Nephron (organoid): Measurements from ENCODE around the gene HOXB3.

Experiments
- H3K27ac Mint-ChIP-seq, 3 experiments: 2 replicates each; pipeline ENCODE4 v1.8.0; 2020; ENCODE audit warnings: mixed read lengths in 3 of 3, mild to moderate bottlenecking in 2 of 3, moderate library complexity in 1 of 3
- H3K27me3 Mint-ChIP-seq: 2 replicates; pipeline ENCODE4 v1.8.0; 2021; ENCODE audit warnings: low read depth, mild to moderate bottlenecking, moderate library complexity, mixed read lengths
- H3K36me3 Mint-ChIP-seq: 2 replicates; pipeline ENCODE4 v1.8.0; 2020; ENCODE audit warnings: low read depth, mixed read lengths
- H3K4me1 Mint-ChIP-seq: 2 replicates; pipeline ENCODE4 v1.8.0; 2020; ENCODE audit warnings: mixed read lengths
- H3K4me3 Mint-ChIP-seq, 3 experiments: 2 replicates each; pipeline ENCODE4 v1.8.0; 2020; ENCODE audit warnings: mild to moderate bottlenecking in 3 of 3, mixed read lengths in 3 of 3, moderate library complexity in 2 of 3
- H3K9me3 Mint-ChIP-seq: 2 replicates; pipeline ENCODE4 v1.8.0; 2020; ENCODE audit warnings: mixed read lengths
- CTCF ChIP-seq, 3 experiments: fragments of 200-600 bp; sonication (generic); IDR thresholded peaks; one replicate each; pipeline ENCODE4 v1.5.0; 2021; ENCODE audit warnings: antibody characterized with exemption in 3 of 3; ENCODE audit not compliant: unreplicated experiment in 3 of 3

The HOXB3 gene

DNA sequence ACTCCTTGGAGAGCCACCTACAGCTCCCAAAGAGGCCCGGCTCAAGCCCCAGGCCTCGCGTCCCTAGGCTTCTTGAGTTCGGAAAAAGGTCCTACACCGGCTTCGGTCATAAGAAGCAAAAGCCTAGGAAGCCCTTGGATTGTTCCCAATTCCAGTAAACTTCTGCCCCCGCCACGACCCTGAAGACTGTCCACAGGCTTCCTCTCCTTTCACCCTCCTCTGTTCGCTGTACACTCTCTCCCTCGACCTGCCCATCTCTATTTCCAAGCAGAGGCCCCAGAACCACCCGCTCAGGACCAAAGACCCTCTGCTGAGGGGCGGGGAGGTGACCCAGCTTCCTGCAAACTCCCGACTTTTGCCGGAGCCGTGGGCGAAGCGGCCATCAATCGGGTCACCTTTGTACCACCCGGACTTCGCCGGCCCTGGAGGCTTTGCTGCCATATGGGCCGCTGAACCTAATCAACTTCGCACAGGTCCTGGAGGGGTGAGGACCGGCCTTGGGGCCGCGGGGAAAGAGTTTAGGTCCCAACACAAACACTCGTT lies 47.9 kb downstream of the HOXB3 start:
- peaks cover 61% of the 10 kb centered on the region for H3K4me1 Mint-ChIP-seq
- H3K27me3 Mint-ChIP-seq = no peaks in the 10 kb centered on the region

DNA sequence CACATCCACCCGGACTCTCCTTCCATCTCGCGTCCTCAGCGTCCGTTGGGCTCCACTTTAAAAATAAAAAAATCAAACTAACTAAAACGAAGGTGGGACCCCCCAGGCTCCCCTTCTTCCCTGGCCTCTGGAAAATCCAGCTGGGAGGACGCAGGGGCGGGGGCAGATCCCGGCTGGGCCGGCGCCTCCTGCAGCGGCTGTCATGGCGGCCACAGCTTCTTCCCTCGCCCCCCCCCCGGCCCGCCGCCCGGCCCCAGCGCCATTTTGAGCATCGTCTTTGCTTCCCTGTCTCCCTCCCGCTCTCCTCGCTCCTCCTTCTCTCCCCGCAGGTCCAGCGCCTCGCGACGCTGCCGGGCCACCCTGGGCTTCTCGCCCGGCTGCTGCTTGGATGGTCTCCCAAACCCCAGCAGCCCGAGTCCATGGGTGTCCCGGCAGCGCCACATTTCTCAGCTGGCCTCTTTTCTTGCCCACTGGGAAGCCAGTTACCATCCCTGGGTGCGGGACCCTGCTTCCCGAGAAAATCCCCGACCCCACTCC lies 48.4 kb downstream of the HOXB3 start:
- Mint-ChIP-seq H3K27me3 (no peaks in the 10 kb centered on the region), H3K36me3 (peaks cover 13% of the 10 kb centered on the region), H3K4me1 (peaks cover 58% of the 10 kb centered on the region), H3K27ac (peak overlapping the region; percentile 98 to 100 (median 99)), H3K9me3 (no peaks in the 10 kb centered on the region), H3K4me3 (peak overlapping the region; percentile 95 to 99 (median 95))
- TF ChIP-seq CTCF (IDR thresholded peaks at IDR 0.05; ENCODE audit: unreplicated experiment in 3 of 3) = no peak

More for the DNA sequence above, 47.9 kb downstream of the HOXB3 start:
- Mint-ChIP-seq H3K27ac (peak overlapping the region; percentile 98 to 100 (median 99)), H3K4me3 (peak overlapping the region; percentile 95 to 99 (median 95)), H3K9me3 (no peaks in the 10 kb centered on the region), H3K36me3 (peaks cover 13% of the 10 kb centered on the region)
- no peak for TF ChIP-seq CTCF (IDR thresholded peaks at IDR 0.05; ENCODE audit: unreplicated experiment in 3 of 3)

- Mint-ChIP-seq H3K36me3 (peaks cover 13% of the 10 kb centered on the region), H3K27me3 (no peaks in the 10 kb centered on the region), H3K4me1 (peaks cover 56% of the 10 kb centered on the region), H3K9me3 (no peaks in the 10 kb centered on the region), H3K27ac (peak overlapping the region; percentile 98 to 100 (median 99)), H3K4me3 (peak overlapping the region; percentile 95 to 99 (median 95))
- no peak for TF ChIP-seq CTCF (IDR thresholded peaks at IDR 0.05; ENCODE audit: unreplicated experiment in 3 of 3)
Measured at GRCh38 chr17:48541036-48541576, 48.9 kb downstream of the HOXB3 start.

DNA sequence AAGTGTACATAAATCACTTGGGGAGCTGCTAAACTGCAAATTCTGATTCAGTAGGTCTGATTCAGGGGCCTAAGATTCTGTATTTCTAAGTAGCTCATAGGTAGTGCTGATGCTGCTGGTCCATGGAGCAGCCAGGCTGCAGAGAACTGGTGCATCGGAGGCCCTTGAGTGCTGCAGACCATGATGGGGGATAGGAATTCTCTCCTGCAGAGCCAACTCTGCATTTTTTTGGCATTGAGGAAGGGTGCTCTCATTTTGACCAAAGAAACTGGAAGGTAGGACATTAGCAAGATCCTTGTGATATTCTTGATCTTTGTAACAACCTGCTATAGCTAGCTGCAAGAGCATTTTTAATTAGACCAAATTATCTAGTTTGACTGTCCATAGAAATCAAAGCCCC lies 49.8 kb downstream of the HOXB3 start:
- peak overlapping the region; percentile 79 to 84 (median 83) for H3K4me3 Mint-ChIP-seq
- TF ChIP-seq CTCF (IDR thresholded peaks at IDR 0.05; ENCODE audit: unreplicated experiment in 3 of 3) = no peak
- H3K27me3 Mint-ChIP-seq = peaks cover under 1% of the 10 kb centered on the region
- H3K27ac Mint-ChIP-seq = peak overlapping the region; percentile 91 to 99 (median 92)
- H3K4me1 Mint-ChIP-seq = peaks cover 47% of the 10 kb centered on the region
- H3K36me3 Mint-ChIP-seq = peaks cover 13% of the 10 kb centered on the region
- no peaks in the 10 kb centered on the region for H3K9me3 Mint-ChIP-seq

- Mint-ChIP-seq H3K36me3 (peaks cover 12% of the 10 kb centered on the region), H3K27me3 (peaks cover 7% of the 10 kb centered on the region), H3K4me3 (peak overlapping the region; percentile 53 to 84 (median 79)), H3K4me1 (peaks cover 41% of the 10 kb centered on the region), H3K27ac (peak overlapping the region; percentile 84 to 99 (median 92)), H3K9me3 (no peaks in the 10 kb centered on the region)
- TF ChIP-seq CTCF (IDR thresholded peaks at IDR 0.05; ENCODE audit: unreplicated experiment in 3 of 3) = no peak
Measured at GRCh38 chr17:48539177-48539576, 50.9 kb downstream of the HOXB3 start.
